ENCODE measurements around the gene NCAPD3.
"Not testable (repeated sequence)": the region's sequence is repeated elsewhere in the genome, so short reads cannot be mapped to it uniquely, and the experiment has no call there.

The NCAPD3 gene

GRCh38 chr11:134207538-134208239 lies 16.1 kb downstream of the NCAPD3 start:
- H3K4me3 ChIP-seq (ENCODE audit: low read depth, low read length), result no peak overlapping the region
- DNase-seq (ENCODE audit: low read depth), result no peak
- TF ChIP-seq CTCF (IDR thresholded peaks at IDR 0.05; ENCODE audit: control insufficient read depth, extremely low read depth, insufficient read depth), result peak; percentile 70

DNA sequence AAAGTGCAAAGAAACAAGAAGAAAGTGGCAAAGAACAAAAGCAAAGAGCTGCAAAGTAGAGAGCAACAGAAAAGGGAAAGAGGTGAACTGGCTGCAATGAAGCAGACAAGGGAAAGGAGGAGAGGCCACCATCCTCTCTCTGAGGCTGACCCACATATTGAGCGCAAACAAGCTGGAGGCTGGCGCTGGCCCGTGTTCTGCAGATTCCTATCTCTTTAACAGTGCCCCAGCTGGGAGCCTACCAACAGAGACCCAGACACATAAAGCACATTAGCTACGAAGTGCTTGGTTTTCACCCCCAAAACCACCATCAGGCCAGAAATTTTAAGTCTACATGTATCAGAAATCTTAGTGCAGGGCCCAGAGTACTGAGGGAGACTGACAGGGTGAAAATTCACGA lies 17.6 kb downstream of the NCAPD3 start:
- TF ChIP-seq CTCF (IDR thresholded peaks at IDR 0.05; ENCODE audit: control insufficient read depth, extremely low read depth, insufficient read depth), result no peak
- DNase-seq (ENCODE audit: low read depth), result no peak
- no peak overlapping the region for H3K4me3 ChIP-seq (ENCODE audit: low read depth, low read length)

DNA sequence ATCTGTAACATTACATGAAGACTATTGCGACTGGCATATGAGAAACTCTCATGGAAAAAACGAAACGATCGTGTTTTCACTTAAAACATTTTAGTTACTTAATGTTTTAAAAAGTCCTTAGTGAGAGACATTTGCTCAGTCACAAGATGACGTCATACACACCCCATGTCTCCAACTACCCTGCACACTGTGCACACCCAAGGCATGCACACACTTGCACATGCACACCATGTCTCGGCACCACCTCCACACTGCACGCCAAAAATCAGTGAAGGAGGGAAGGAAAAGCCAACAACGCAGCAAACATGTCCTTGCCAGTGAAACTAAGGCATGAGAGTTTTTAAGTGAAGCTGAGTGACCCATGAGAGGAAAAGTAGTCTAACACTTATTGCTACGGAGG lies 18.0 kb downstream of the NCAPD3 start:
- no peak for TF ChIP-seq CTCF (IDR thresholded peaks at IDR 0.05; ENCODE audit: control insufficient read depth, extremely low read depth, insufficient read depth)
- H3K4me3 ChIP-seq (ENCODE audit: low read depth, low read length), result no peak overlapping the region
- DNase-seq (ENCODE audit: low read depth), result no peak

GRCh38 chr11:134202661-134203060 lies 21.1 kb downstream of the NCAPD3 start:
- TF ChIP-seq CTCF (IDR thresholded peaks at IDR 0.05; ENCODE audit: control insufficient read depth, extremely low read depth, insufficient read depth), result no peak
- no peak for DNase-seq (ENCODE audit: low read depth)
- H3K4me3 ChIP-seq (ENCODE audit: low read depth, low read length), result no peak overlapping the region

GRCh38 chr11:134200688-134201087 lies 23.1 kb downstream of the NCAPD3 start:
- TF ChIP-seq CTCF (IDR thresholded peaks at IDR 0.05; ENCODE audit: control insufficient read depth, extremely low read depth, insufficient read depth), result no peak
- no peak for DNase-seq (ENCODE audit: low read depth)
- no peak overlapping the region for H3K4me3 ChIP-seq (ENCODE audit: low read depth, low read length)

GRCh38 chr11:134199531-134199930 lies 24.2 kb downstream of the NCAPD3 start:
- TF ChIP-seq CTCF (IDR thresholded peaks at IDR 0.05; ENCODE audit: control insufficient read depth, extremely low read depth, insufficient read depth), result no peak

GRCh38 chr11:134196756-134197155 lies 27.0 kb downstream of the NCAPD3 start:
- TF ChIP-seq CTCF (IDR thresholded peaks at IDR 0.05; ENCODE audit: control insufficient read depth, extremely low read depth, insufficient read depth), result no peak

More at GRCh38 chr11:134199531-134199930, 24.2 kb downstream of the NCAPD3 start:
- no peak overlapping the region for H3K4me3 ChIP-seq (ENCODE audit: low read depth, low read length)
- no peak for DNase-seq (ENCODE audit: low read depth)

GRCh38 chr11:134188092-134188491 lies 35.7 kb downstream of the NCAPD3 start:
- DNase-seq (ENCODE audit: low read depth); H3K4me3 ChIP-seq (ENCODE audit: low read depth, low read length): not testable (repeated sequence)

More at GRCh38 chr11:134196756-134197155, 27.0 kb downstream of the NCAPD3 start:
- DNase-seq (ENCODE audit: low read depth), result no peak
- no peak overlapping the region for H3K4me3 ChIP-seq (ENCODE audit: low read depth, low read length)

All from LNCaP clone FGC (cell line).